Astrocyte (in vitro differentiated cells and primary cell): Measurements from ENCODE around the gene ATP5MC2. TPM values are rescaled to one million over a fixed set of nuclear protein-coding genes. Genes with fewer than 3 reads are reported as not detected.

Experiments
- DNase-seq: peaks from one replicate; pipeline ENCODE4 v3.0.0-alpha.2; 2010; ENCODE audit warnings: low read depth
- FAIRE-seq: peaks from 2 replicates; lab custom pipeline; 2011; peaks lifted over from hg19 to GRCh38; lab: Jason Lieb, UNC
- H2AFZ ChIP-seq: 2 replicates; pipeline ENCODE4 v1.6.0; 2012; ENCODE audit warnings: low read depth, low read length, inconsistent platforms
- H3K27ac ChIP-seq: 2 replicates; pipeline ENCODE4 v1.5.1; 2011; ENCODE audit warnings: low read depth, low read length, inconsistent platforms
- H3K27me3 ChIP-seq: 2 replicates; pipeline ENCODE4 v1.6.0; 2011; ENCODE audit warnings: low read length, inconsistent platforms; ENCODE audit not compliant: insufficient read depth
- H3K36me3 ChIP-seq: 2 replicates; pipeline ENCODE4 v1.5.1; 2011; ENCODE audit warnings: low read length, inconsistent platforms; ENCODE audit not compliant: insufficient read depth
- H3K4me1 ChIP-seq: 2 replicates; pipeline ENCODE4 v1.5.1; 2011; ENCODE audit warnings: low read length, inconsistent platforms; ENCODE audit not compliant: insufficient read depth
- H3K4me2 ChIP-seq: 2 replicates; pipeline ENCODE4 v1.6.0; 2012; ENCODE audit warnings: low read length, inconsistent platforms
- H3K4me3 ChIP-seq: 2 replicates; pipeline ENCODE4 v1.5.1; 2011; ENCODE audit warnings: low read depth, mild to moderate bottlenecking, low read length, inconsistent platforms; ENCODE audit not compliant: insufficient read depth
- H3K79me2 ChIP-seq: 2 replicates; pipeline ENCODE4 v1.6.0; 2012; ENCODE audit warnings: mild to moderate bottlenecking, low read length, inconsistent platforms; ENCODE audit not compliant: insufficient read depth
- H3K9ac ChIP-seq: 2 replicates; pipeline ENCODE4 v1.6.0; 2012; ENCODE audit warnings: mild to moderate bottlenecking, low read length, inconsistent platforms
- H3K9me3 ChIP-seq: 2 replicates; pipeline ENCODE4 v1.5.1; 2012; ENCODE audit warnings: low read depth, mild to moderate bottlenecking, low read length, inconsistent platforms; ENCODE audit not compliant: insufficient read depth
- H4K20me1 ChIP-seq: 2 replicates; pipeline ENCODE4 v1.6.0; 2012; ENCODE audit warnings: low read length, inconsistent platforms; ENCODE audit not compliant: insufficient read depth
- H3K27ac Mint-ChIP-seq: one replicate; pipeline ENCODE4 v1.8.0; 2021; ENCODE audit warnings: mild to moderate bottlenecking, mixed read lengths; ENCODE audit not compliant: unreplicated experiment
- H3K27me3 Mint-ChIP-seq: one replicate; pipeline ENCODE4 v1.8.0; 2021; ENCODE audit warnings: low read depth, mixed read lengths; ENCODE audit not compliant: unreplicated experiment
- H3K36me3 Mint-ChIP-seq: one replicate; pipeline ENCODE4 v1.8.0; 2021; ENCODE audit warnings: low read depth, mixed read lengths; ENCODE audit not compliant: unreplicated experiment
- H3K4me1 Mint-ChIP-seq: one replicate; pipeline ENCODE4 v1.8.0; 2021; ENCODE audit warnings: low read depth, mixed read lengths; ENCODE audit not compliant: unreplicated experiment
- H3K4me3 Mint-ChIP-seq: one replicate; pipeline ENCODE4 v1.8.0; 2021; ENCODE audit warnings: mild to moderate bottlenecking, moderate library complexity, mixed read lengths; ENCODE audit not compliant: unreplicated experiment
- H3K9me3 Mint-ChIP-seq: one replicate; pipeline ENCODE4 v1.8.0; 2021; ENCODE audit warnings: mild to moderate bottlenecking, mixed read lengths; ENCODE audit not compliant: unreplicated experiment
- EZH2 ChIP-seq: IDR thresholded peaks from 2 replicates; pipeline ENCODE4 v1.6.1; 2012; ENCODE audit warnings: mild to moderate bottlenecking, low read length, inconsistent platforms; ENCODE audit not compliant: insufficient read depth
- total RNA-seq: library from RNA; stranded (reverse); gene quantifications from 2 replicates; pipeline ENCODE4 v1.2.1, GENCODE V29; 2021
- TF ChIP-seq, protein P1 (sequence below): IDR thresholded peaks from 2 replicates; pipeline ENCODE4 v1.5.1; 2011; ENCODE audit warnings: low read depth, mild to moderate bottlenecking, inconsistent platforms, low read length, moderate library complexity; ENCODE audit not compliant: insufficient read depth

Gene ATP5MC2
- total RNA-seq, 1 donor from 2014 or later: 237 TPM

DNA sequence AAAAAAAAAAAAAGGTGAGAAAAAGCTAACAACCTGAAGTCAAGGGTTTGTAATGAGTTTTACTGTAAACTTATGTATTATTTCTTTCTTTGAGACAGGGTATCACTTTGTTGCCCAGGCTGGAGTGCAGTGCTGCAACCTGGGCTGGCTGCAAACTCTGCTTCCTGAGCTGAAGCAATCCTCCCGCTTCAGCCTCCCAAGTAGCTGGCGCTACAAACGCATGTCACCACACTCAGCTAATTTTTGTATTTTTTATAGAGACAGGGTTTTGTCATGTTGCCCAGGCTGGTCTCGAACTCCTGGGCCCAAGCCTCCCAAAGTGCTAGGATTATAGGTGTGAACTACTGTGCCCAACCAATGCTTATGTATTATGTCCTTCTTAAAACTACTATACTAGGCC, 58.9 kb downstream of the ATP5MC2 start:
- Histone ChIP-seq H3K9ac (no peak overlapping the region), H3K79me2 (peaks cover 92% of the 10 kb centered on the region), H3K4me3 (no peak overlapping the region), H3K9me3 (no peaks in the 10 kb centered on the region), H3K36me3 (no peaks in the 10 kb centered on the region), H3K4me2 (no peak overlapping the region), H3K4me1 (no peaks in the 10 kb centered on the region), H4K20me1 (peaks cover 62% of the 10 kb centered on the region), H3K27me3 (no peaks in the 10 kb centered on the region), H2AFZ (no peak overlapping the region), H3K27ac (no peak overlapping the region)
- Mint-ChIP-seq H3K36me3 (no peaks in the 10 kb centered on the region), H3K27me3 (no peaks in the 10 kb centered on the region), H3K9me3 (no peaks in the 10 kb centered on the region), H3K4me1 (peaks cover 3% of the 10 kb centered on the region), H3K27ac (no peak overlapping the region), H3K4me3 (no peak overlapping the region)
- TF ChIP-seq, protein P1, sequence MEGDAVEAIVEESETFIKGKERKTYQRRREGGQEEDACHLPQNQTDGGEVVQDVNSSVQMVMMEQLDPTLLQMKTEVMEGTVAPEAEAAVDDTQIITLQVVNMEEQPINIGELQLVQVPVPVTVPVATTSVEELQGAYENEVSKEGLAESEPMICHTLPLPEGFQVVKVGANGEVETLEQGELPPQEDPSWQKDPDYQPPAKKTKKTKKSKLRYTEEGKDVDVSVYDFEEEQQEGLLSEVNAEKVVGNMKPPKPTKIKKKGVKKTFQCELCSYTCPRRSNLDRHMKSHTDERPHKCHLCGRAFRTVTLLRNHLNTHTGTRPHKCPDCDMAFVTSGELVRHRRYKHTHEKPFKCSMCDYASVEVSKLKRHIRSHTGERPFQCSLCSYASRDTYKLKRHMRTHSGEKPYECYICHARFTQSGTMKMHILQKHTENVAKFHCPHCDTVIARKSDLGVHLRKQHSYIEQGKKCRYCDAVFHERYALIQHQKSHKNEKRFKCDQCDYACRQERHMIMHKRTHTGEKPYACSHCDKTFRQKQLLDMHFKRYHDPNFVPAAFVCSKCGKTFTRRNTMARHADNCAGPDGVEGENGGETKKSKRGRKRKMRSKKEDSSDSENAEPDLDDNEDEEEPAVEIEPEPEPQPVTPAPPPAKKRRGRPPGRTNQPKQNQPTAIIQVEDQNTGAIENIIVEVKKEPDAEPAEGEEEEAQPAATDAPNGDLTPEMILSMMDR: no peak
- no peak for TF ChIP-seq EZH2
- FAIRE-seq: no peak
- no peak for DNase-seq

Other genes with a start within 250 kb of the ATP5MC2 start
- 159 and 190 TPM in 2 replicates for gene PRR13, start 234.3 kb downstream of the ATP5MC2 start, total RNA-seq
- 708 and 733 TPM in 2 replicates for gene PCBP2, start 224.0 kb downstream of the ATP5MC2 start, total RNA-seq
- 11.1 and 13.1 TPM in 2 replicates for gene MAP3K12, start 176.6 kb downstream of the ATP5MC2 start, total RNA-seq
- gene TARBP2, start 174.8 kb downstream of the ATP5MC2 start, total RNA-seq: 40.4 and 51.1 TPM in 2 replicates
- 0.82 TPM in 1 of 2 replicates, not detected in the other for gene NPFF, start 168.6 kb downstream of the ATP5MC2 start, total RNA-seq
- 35.1 and 38.3 TPM in 2 replicates for gene ATF7, start 49.7 kb downstream of the ATP5MC2 start, total RNA-seq
- 85.2 and 102 TPM in 2 replicates for gene CALCOCO1, start 51.4 kb upstream of the ATP5MC2 start, total RNA-seq
- not detected in 2 replicates for gene CISTR, start 75.9 kb upstream of the ATP5MC2 start, total RNA-seq